NT2/D1 (cell line): ENCODE results near the gene DLG2.

Experiments used
- YY1 ChIP-seq: IDR thresholded peaks from 2 replicates; pipeline ENCODE4 v1.6.1; 2011; ENCODE audit not compliant: insufficient read length, insufficient read depth
- ZNF274 ChIP-seq: IDR thresholded peaks from 2 replicates; pipeline ENCODE4 v1.6.1; 2011; ENCODE audit warnings: mild to moderate bottlenecking, low read depth, low read length

- TF ChIP-seq YY1, result no peak
- TF ChIP-seq ZNF274, result no peak
Measured at GRCh38 chr11:84788220-84788619, 838.9 kb downstream of the DLG2 start.
